ENCODE measurements around the gene CENPF.

CENPF gene

GRCh38 chr1:214617246-214617645 lies 14.3 kb downstream of the CENPF start:
- DNase-seq (ENCODE audit: low spot score) = no peak

DNA sequence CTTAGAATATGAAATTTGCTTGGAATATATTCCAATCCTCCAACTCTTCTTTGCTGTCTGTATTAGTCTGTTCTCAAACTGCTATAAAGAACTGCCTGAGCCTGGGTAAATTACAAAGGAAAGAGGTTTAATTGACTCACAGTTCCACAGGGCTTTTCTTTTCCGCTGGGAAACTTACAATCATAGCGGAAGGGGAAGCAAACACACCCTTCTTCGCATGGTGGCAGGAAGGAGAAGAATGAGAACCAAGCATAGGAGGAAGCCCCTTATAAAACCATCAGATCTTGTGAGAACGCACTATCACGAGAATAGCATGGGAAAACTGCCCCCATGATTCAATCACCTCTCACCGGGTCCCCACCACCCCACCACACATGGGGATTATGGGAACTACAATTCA lies 14.8 kb downstream of the CENPF start:
- DNase-seq (ENCODE audit: low spot score) = no peak

- no peak for DNase-seq (ENCODE audit: low spot score)
Observed at GRCh38 chr1:214621236-214621635, 18.2 kb downstream of the CENPF start.

DNA sequence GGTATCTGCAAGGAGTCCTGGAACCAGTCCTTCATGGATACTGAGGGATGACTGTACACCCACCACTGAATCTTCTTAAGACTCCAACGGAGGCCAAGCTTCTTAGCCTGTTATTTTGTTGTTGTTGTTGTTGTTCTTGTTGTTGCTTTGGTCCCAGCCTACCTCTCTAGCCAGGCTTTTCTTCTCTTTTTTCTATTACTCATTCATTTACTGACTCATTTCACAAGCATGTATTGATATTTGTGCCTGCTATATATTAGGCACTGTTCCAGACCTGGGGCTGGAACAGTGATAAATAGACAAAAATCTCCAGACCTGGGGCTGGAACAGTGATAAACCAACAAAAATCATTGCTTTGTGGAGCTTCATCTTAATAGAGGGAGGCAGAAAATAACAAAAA lies 20.4 kb downstream of the CENPF start:
- DNase-seq (ENCODE audit: low spot score) = peak; percentile 56

- no peak for DNase-seq (ENCODE audit: low spot score)
Observed at GRCh38 chr1:214632091-214632490, 29.1 kb downstream of the CENPF start.

DNA sequence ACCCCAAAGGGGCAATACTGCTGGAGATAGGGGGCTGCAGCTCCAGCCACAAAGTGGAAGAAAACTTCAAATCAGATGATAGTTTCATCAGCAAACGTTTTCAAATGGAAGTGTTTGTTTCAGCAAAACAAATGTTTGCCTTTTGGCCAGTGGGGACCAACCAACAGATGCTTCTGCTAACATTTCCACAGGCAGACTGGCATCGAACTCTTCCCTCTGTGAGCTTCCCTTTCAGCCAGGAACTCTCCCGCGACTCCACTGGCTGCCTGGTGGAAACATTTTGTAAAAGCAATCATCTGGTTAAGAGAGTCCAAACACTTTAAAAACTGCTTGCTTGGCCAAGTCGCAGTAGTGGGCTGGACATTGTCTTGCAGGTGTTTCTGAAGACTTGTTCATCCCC lies 30.7 kb downstream of the CENPF start:
- no peak for DNase-seq (ENCODE audit: low spot score)

DNA sequence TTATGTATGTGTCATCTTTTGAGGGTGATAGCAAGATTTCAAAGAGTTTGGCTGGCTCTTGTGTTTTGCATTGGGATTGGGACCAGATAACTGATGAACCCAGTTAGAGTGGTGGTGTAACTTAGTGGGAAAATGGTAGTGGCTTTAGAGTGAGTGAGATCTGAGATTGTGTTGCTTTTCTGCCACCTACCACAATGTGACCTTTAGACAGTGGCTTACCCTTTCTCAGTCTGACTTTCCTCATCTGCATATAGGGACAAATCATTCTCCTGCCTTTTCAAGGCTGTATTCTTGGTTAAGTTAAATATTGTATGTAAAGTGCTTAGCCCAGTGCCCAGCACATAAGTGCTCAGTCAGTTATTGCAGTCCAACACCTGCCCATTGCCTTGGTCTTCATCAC lies 31.3 kb downstream of the CENPF start:
- no peak for DNase-seq (ENCODE audit: low spot score)

- no peak for DNase-seq (ENCODE audit: low spot score)
Observed at GRCh38 chr1:214635086-214635485, 32.1 kb downstream of the CENPF start.

DNA sequence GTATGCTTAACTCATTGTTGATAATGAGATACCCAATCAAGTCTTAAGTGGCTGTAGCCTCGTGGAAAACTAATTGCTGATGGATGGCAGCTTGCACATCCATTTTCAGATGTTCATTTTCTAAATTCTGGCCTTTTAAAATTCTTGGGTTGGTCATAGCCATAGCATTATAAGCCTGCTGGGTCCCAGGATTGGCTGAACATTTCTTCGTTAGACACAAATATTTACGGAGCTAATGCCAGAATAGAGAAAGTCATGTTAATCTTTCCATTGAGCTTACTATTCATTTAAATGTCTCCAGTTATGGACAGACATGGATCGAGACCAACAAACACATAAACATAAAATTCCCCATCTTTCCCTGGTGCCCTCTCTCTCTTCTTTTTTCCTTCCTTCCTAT lies 32.5 kb downstream of the CENPF start:
- DNase-seq (ENCODE audit: low spot score) = no peak

DNA sequence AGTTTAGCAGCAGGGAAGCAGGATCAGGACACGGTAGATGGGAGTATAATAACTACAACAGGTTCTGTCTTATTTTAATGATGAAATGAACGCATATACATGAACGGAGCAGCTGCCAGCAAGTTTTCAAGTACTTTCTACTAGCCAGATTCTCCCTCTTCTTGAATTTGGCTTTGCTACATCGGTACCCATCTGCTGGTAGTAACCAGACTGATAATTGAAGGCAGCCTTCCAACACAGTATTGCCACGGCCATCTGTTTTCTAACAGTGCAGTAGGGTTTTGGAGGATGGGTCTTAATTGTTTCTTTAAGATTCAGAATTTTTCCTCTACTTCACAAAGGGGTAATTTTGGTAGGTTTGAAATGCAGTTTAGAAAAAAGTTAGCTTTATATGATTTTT lies 33.4 kb downstream of the CENPF start:
- DNase-seq (ENCODE audit: low spot score) = no peak

DNA sequence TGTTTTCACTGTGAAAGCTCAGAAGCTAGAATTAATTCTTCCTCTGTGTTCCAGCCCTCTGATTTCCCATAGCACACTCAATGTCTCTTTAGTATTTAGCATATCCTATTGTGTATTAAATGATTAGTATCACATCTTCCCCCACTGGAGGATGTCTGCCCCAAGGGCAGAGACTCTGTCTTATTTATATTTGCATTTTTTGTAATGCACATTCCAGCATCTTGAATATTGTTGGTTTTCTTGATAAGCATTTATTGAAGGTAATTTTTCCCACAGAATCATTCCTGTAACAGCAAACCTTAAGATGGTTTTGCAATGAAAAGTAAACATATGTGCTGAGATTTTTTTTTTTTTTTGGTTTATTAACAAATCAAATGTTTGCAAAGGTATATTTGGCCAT lies 34.1 kb downstream of the CENPF start:
- DNase-seq (ENCODE audit: low spot score) = no peak

- DNase-seq (ENCODE audit: low spot score) = peak; percentile 58
Observed at GRCh38 chr1:214637722-214638458, 34.9 kb downstream of the CENPF start.

GRCh38 chr1:214638459-214638807 lies 35.4 kb downstream of the CENPF start:
- DNase-seq (ENCODE audit: low spot score) = peak; percentile 9

GRCh38 chr1:214638997-214639396 lies 36.0 kb downstream of the CENPF start:
- no peak for DNase-seq (ENCODE audit: low spot score)

- DNase-seq (ENCODE audit: low spot score) = no peak
Observed at GRCh38 chr1:214640431-214641213, 37.6 kb downstream of the CENPF start.

- no peak for DNase-seq (ENCODE audit: low spot score)
Observed at GRCh38 chr1:214641214-214641895, 38.4 kb downstream of the CENPF start.

DNA sequence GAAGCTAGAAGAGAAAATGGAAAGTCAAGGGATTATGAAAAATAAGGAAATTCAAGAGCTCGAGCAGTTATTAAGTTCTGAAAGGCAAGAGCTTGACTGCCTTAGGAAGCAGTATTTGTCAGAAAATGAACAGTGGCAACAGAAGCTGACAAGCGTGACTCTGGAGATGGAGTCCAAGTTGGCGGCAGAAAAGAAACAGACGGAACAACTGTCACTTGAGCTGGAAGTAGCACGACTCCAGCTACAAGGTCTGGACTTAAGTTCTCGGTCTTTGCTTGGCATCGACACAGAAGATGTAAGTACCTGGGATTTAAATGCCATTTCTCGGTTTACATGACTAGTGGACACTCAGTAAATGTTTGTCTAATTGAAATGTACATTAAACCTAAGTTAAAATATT lies 40.0 kb downstream of the CENPF start:
- DNase-seq (ENCODE audit: low spot score) = no peak

DNA sequence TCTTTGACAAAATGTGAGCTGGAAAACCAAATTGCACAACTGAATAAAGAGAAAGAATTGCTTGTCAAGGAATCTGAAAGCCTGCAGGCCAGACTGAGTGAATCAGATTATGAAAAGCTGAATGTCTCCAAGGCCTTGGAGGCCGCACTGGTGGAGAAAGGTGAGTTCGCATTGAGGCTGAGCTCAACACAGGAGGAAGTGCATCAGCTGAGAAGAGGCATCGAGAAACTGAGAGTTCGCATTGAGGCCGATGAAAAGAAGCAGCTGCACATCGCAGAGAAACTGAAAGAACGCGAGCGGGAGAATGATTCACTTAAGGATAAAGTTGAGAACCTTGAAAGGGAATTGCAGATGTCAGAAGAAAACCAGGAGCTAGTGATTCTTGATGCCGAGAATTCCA lies 42.7 kb downstream of the CENPF start:
- no peak for DNase-seq (ENCODE audit: low spot score)

GRCh38 chr1:214648801-214649200 lies 45.8 kb downstream of the CENPF start:
- no peak for DNase-seq (ENCODE audit: low spot score)

DNA sequence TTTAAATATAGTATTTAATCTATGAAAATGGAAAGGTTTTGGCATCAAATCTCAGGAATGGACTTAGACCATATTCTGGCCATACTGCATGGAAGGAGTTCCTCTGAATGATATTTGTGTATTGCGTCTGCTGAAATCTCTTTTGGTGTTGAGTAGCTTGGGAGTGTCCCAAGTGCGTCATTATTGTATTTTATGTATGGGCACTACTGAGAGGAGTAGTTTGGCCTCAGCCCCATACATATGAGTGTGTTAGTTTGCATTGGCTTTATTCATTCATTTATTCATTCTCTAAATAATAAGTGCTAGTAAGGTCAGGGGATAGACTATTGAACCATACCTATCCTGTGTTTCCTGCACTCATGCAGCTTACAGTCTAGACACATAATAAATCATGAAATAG lies 46.6 kb downstream of the CENPF start:
- no peak for DNase-seq (ENCODE audit: low spot score)

GRCh38 chr1:214650664-214651063 lies 47.7 kb downstream of the CENPF start:
- DNase-seq (ENCODE audit: low spot score) = no peak

GRCh38 chr1:214657299-214657698 lies 54.3 kb downstream of the CENPF start:
- no peak for DNase-seq (ENCODE audit: low spot score)

- DNase-seq (ENCODE audit: low spot score) = no peak
Observed at GRCh38 chr1:214658175-214658574, 55.2 kb downstream of the CENPF start.
